NCI-H226 (cell line): ENCODE measurements around the gene GOPC.
"Not testable (repeated sequence)": the region's sequence is repeated elsewhere in the genome, so short reads cannot be mapped to it uniquely, and the experiment has no call there.

Source experiments
- DNase-seq: peaks from one replicate; pipeline ENCODE4 v3.0.0-alpha.2; 2015

GOPC gene

DNA sequence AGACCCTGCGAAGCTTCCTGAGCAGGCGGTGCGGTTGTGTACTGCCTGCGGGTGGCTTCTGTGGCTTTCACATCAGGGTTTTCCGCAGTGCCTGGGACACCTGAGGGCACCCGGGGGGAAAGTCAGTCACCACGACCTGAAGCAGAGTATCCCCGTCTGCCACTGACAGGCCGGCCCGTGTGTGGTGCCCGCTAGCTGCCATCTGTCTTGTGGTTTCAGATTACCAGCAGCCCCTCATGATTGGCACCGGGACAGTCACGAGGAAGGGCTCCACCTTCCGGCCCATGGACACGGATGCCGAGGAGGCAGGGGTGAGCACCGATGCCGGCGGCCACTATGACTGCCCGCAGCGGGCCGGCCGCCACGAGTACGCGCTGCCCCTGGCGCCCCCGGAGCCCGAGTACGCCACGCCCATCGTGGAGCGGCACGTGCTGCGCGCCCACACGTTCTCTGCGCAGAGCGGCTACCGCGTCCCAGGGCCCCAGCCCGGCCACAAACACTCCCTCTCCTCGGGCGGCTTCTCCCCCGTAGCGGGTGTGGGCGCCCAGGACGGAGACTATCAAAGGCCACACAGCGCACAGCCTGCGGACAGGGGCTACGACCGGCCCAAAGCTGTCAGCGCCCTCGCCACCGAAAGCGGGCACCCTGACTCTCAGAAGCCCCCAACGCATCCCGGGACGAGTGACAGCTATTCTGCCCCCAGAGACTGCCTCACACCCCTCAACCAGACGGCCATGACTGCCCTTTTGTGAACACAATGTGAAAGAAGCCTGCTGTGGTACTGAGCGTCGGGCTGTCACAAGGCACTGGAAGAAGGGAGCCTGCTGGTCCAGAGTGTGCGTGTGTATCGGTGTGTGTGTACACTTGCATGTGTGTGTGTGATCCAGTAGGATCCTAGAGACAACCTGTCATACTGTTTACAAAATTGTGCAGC, 54.4 kb downstream of the GOPC start:
- DNase-seq = no peak

GRCh38 chr6:117546674-117547073, 55.6 kb downstream of the GOPC start:
- DNase-seq = no peak

GRCh38 chr6:117545161-117545595, 57.1 kb downstream of the GOPC start:
- peak; percentile 59 for DNase-seq

DNA sequence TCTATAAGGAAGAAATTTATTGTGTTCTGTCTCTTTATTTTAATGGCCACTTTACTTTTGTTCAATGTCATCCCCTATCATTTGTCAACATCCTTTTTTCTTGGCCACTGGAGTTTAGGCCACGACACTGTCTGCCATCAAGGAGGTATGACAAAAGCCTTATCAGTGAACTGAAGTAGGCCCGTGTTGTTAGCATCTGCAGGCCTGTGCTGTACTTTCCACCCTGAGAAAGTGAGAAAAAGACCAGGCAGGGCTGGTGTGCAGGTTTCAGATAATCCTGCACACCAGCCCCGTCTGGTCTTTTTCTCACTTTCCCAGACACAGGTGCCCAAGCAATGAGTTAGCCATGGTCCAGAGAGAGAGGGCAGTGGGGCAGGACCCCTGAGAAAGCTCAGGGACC, 57.6 kb downstream of the GOPC start:
- no peak for DNase-seq

- no peak for DNase-seq
These were observed 59.8 kb downstream of the GOPC start for GRCh38 chr6:117542493-117542892.

DNA sequence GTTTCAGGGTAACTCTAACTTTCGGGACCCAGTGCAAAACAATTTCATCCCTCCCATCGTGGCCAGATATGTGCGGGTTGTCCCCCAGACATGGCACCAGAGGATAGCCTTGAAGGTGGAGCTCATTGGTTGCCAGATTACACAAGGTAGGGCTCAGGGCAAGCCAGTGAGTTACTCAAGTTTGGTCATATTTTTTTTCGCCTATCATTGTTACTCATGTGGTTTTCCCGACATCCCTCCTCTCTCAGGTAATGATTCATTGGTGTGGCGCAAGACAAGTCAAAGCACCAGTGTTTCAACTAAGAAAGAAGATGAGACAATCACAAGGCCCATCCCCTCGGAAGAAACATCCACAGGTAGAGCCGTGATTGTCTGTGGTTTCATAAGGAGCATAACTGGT, 61.6 kb downstream of the GOPC start:
- peak; percentile 88 for DNase-seq

- no peak for DNase-seq
These were observed 63.7 kb downstream of the GOPC start for GRCh38 chr6:117538615-117539014.

DNA sequence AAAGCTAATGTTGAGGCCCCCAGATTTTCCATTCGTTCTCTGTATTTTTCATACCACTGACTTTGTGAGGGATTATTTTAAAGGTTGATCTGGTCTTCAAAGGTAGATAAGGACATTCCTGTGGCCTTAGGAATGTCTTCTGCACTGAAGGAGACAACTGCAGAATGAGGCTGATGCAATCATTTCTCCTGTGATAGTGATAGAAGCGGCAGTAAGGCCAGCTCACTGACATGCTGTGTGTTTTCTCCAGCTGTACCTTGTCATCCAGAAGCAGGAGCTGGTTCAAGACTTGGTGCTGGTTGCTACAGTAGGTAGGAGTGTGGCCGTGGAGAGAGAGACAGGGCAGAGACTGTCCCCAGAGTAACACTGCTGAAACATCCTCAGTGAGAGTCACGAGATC, 66.0 kb downstream of the GOPC start:
- DNase-seq = peak; percentile 78

GRCh38 chr6:117534974-117535373, 67.3 kb downstream of the GOPC start:
- DNase-seq = no peak

DNA sequence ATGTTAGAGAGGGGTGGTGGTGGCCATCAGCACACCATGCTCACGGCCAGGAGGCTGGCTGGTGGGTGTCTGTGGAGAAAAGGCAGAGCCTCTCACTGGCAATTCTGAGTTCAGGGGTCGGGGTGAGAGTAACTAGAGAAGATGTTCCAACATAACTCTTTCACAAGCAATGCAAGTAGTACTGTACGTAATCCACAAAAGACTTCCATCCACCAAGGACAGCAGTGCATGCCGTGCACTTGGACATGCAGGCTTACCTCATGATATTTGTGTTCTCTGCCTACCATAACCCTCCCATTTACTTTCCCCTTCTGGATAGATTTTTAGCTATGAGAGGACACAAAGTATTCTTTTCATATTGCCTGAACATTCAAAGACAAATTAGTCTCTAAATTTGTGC, 68.5 kb downstream of the GOPC start:
- no peak for DNase-seq

GRCh38 chr6:117531809-117532725, 70.2 kb downstream of the GOPC start:
- DNase-seq = no peak

- no peak for DNase-seq
These were observed 71.0 kb downstream of the GOPC start for GRCh38 chr6:117531346-117531745.

GRCh38 chr6:117530467-117531242, 71.7 kb downstream of the GOPC start:
- no peak for DNase-seq

DNA sequence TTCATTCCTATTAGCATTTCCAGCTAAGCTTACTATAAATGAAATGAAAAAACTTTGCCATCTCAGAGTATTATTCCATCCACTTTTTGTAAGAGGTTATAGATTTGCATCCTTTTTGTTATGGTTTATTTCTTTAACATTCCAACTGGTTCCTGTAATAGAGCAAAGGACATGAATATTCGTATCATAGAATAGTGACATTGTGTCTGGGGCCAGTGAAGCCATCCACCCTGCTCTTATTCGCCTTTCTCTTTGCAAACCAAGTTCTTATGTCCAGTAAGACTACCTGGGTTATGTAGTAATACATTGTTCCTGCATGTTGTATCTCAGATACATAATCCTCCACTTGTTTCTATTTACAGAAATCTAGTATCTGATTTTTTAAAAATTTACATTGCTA, 76.7 kb downstream of the GOPC start:
- DNase-seq = no peak

GRCh38 chr6:117521791-117522502, 80.4 kb downstream of the GOPC start:
- DNase-seq = no peak

DNA sequence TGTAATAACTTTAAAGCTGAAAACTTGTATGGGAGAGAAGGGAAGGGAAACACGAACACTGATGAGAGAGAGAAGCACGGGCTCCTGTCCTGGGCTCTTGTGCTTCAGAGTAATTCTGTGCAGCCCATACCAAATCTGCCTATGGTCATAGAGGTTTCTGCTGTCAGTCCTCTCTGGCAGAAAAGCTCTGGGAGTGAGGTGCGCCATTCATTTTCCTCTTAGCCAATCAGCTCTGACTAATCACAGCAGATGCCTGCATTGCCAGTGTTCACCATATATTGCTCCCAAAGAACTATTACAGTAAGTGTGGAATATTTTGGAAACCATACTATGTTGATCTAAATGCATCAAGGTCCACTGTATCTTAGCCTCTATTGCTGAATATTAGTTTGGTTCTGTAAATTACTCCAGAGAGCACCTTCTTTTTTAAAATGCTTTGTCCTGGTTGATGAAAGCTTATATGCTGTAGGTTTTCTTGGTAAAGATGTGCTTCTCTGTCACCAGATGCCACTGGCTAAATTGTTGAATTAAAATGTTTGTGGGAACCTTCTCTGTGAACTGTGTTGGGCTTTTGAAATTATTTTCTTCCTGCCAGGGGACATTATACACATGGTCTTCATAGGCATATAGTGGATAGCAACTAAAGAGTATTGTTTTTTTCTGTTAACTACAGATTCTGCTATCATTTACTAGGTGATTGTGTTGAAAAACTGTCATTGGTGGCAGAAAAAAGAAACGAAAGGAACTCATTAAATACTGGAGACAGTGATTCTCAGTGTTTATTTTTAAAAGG, 81.5 kb downstream of the GOPC start:
- DNase-seq = no peak

GRCh38 chr6:117518870-117519269, 83.4 kb downstream of the GOPC start:
- DNase-seq = no peak

DNA sequence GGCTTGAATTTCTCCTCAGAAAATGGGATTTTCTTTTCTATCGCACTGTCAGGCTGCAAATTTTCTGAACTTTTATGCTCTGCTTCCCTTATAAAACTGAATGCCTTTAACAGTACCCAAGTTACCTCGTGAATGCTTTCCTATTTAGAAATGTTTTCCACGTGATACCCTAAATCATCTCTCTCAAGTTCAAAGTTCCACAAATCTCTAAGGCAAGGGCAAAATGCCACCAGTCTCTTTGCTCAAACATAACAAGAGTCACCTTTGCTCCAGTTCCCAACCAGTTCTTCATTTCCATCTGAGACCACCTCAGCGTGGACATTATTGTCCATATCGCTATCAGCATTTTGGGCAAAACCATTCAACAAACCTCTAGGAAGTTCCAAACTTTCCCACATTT, 84.3 kb downstream of the GOPC start:
- DNase-seq = not testable (repeated sequence)

DNA sequence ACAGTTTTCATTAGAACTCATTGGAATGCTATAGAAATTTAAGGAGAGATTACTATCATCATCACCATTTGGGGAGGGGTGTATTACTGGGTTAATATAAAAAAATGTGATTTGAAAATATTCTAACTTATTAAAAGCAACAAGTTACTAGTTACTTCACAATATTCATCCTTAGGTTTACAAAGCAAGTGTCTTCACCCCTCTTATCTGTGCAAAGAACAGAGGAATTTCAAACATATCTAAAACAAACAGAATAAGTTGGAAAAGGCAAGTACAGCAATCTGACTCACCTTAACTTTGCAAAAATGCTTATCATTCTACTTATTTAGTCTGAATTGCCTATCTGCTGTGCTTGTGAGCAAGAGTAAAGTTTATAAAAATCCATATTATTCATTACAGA, 87.0 kb downstream of the GOPC start:
- DNase-seq = peak; percentile 73

GRCh38 chr6:117514655-117515054, 87.7 kb downstream of the GOPC start:
- no peak for DNase-seq

DNA sequence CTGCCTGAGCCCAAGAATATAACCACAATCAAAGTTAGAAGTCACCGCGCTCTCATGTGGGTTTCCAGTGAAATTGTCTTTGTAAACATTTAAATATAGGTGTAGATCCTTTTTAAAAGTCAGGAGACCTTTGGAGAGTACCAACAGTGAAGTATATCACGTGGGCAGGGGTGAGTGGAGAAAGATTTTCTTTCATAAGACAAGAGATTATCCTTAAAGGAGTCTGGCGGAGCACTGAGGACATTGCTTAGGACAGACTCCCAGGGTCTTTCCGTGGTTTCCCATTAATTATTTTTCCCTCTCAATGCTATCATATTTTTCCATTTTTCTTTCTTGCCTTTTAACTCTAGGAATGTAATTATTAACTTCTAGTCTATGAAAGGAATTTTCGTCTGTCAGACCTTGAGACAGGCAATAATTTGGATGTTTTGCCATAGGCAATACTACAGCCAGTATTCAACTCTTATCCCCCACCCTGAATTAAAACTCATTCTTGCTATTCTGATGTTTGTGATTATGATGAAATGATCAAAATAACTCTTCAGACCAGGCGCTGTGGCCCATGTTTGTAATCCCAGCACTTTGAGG, 88.4 kb downstream of the GOPC start:
- DNase-seq = peak; percentile 11
